ENCODE results near the gene TRERF1. TPM values are rescaled to one million over a fixed set of nuclear protein-coding genes. Genes with fewer than 3 reads are reported as not detected.
A peak's percentile ranks its signal among the peaks of the same experiment; 100 is the strongest.

TRERF1 gene
- total RNA-seq, 1 donor from 2014 or later, result 47.9 TPM

- no peak for DNase-seq (ENCODE audit: low spot score)
- Mint-ChIP-seq H3K4me3 (peak overlapping the region; percentile 71), H3K36me3 (ENCODE audit: low read depth) (peaks cover 37% of the 10 kb centered on the region)
Observed at GRCh38 chr6:42345696-42346416, 105.9 kb downstream of the TRERF1 start.

GRCh38 chr6:42344756-42345155, 107.0 kb downstream of the TRERF1 start:
- Mint-ChIP-seq H3K4me1 (ENCODE audit: low read depth) (peaks cover 81% of the 10 kb centered on the region), H3K27ac (peak overlapping the region; percentile 61), H3K27me3 (ENCODE audit: insufficient read depth) (no peaks in the 10 kb centered on the region), H3K36me3 (ENCODE audit: low read depth) (peaks cover 41% of the 10 kb centered on the region), H3K9me3 (no peaks in the 10 kb centered on the region), H3K4me3 (peak overlapping the region; percentile 43)
- no peak for DNase-seq (ENCODE audit: low spot score)
- intact Hi-C loops (cut with micrococcal nuclease), result no loop called here

More at GRCh38 chr6:42345696-42346416, 105.9 kb downstream of the TRERF1 start:
- Mint-ChIP-seq H3K27ac (peak overlapping the region; percentile 94), H3K4me1 (ENCODE audit: low read depth) (peaks cover 73% of the 10 kb centered on the region), H3K9me3 (no peaks in the 10 kb centered on the region), H3K27me3 (ENCODE audit: insufficient read depth) (no peaks in the 10 kb centered on the region)
- intact Hi-C loops (cut with micrococcal nuclease), result no loop called here

- H3K27ac Mint-ChIP-seq, result peak overlapping the region; percentile 15
Observed at GRCh38 chr6:42341771-42342553, 109.8 kb downstream of the TRERF1 start.

GRCh38 chr6:42341221-42341620, 110.5 kb downstream of the TRERF1 start:
- intact Hi-C loops (cut with micrococcal nuclease), result no loop called here
- H3K36me3 Mint-ChIP-seq (ENCODE audit: low read depth), result peaks cover 47% of the 10 kb centered on the region
- H3K27me3 Mint-ChIP-seq (ENCODE audit: insufficient read depth), result no peaks in the 10 kb centered on the region
- H3K27ac Mint-ChIP-seq, result peak overlapping the region; percentile 73
- H3K4me1 Mint-ChIP-seq (ENCODE audit: low read depth), result peaks cover 92% of the 10 kb centered on the region
- DNase-seq (ENCODE audit: low spot score), result no peak
- no peaks in the 10 kb centered on the region for H3K9me3 Mint-ChIP-seq
- H3K4me3 Mint-ChIP-seq, result no peak overlapping the region

More at GRCh38 chr6:42341771-42342553, 109.8 kb downstream of the TRERF1 start:
- no peaks in the 10 kb centered on the region for H3K27me3 Mint-ChIP-seq (ENCODE audit: insufficient read depth)
- DNase-seq (ENCODE audit: low spot score), result no peak
- peaks cover 46% of the 10 kb centered on the region for H3K36me3 Mint-ChIP-seq (ENCODE audit: low read depth)
- H3K4me1 Mint-ChIP-seq (ENCODE audit: low read depth), result peaks cover 91% of the 10 kb centered on the region
- H3K4me3 Mint-ChIP-seq, result no peak overlapping the region
- no peaks in the 10 kb centered on the region for H3K9me3 Mint-ChIP-seq
- intact Hi-C loops (cut with micrococcal nuclease), result no loop called here

- peak overlapping the region; percentile 89 for H3K27ac Mint-ChIP-seq
- intact Hi-C loops (cut with micrococcal nuclease), result loop anchor here (1.0 kb wide), 9 partner anchors 17 to 181 kb away; partner anchors contain the start of gene TRERF1
- H3K36me3 Mint-ChIP-seq (ENCODE audit: low read depth), result peaks cover 49% of the 10 kb centered on the region
- no peaks in the 10 kb centered on the region for H3K27me3 Mint-ChIP-seq (ENCODE audit: insufficient read depth)
- H3K4me3 Mint-ChIP-seq, result no peak overlapping the region
- no peak for DNase-seq (ENCODE audit: low spot score)
- H3K4me1 Mint-ChIP-seq (ENCODE audit: low read depth), result peaks cover 87% of the 10 kb centered on the region
- no peaks in the 10 kb centered on the region for H3K9me3 Mint-ChIP-seq
Observed at GRCh38 chr6:42340511-42340910, 111.2 kb downstream of the TRERF1 start.

- intact Hi-C loops (cut with micrococcal nuclease), result loop anchor here (1.0 kb wide), 9 partner anchors 17 to 181 kb away; partner anchors contain the start of gene TRERF1
- H3K36me3 Mint-ChIP-seq (ENCODE audit: low read depth), result peaks cover 50% of the 10 kb centered on the region
- H3K4me1 Mint-ChIP-seq (ENCODE audit: low read depth), result peaks cover 84% of the 10 kb centered on the region
- H3K9me3 Mint-ChIP-seq, result no peaks in the 10 kb centered on the region
- H3K4me3 Mint-ChIP-seq, result peak overlapping the region; percentile 63
- peak overlapping the region; percentile 89 for H3K27ac Mint-ChIP-seq
- DNase-seq (ENCODE audit: low spot score), result peak; percentile 48
- no peaks in the 10 kb centered on the region for H3K27me3 Mint-ChIP-seq (ENCODE audit: insufficient read depth)
Observed at GRCh38 chr6:42339991-42340401, 111.7 kb downstream of the TRERF1 start.

- peaks cover 84% of the 10 kb centered on the region for H3K4me1 Mint-ChIP-seq (ENCODE audit: low read depth)
- H3K27me3 Mint-ChIP-seq (ENCODE audit: insufficient read depth), result no peaks in the 10 kb centered on the region
- intact Hi-C loops (cut with micrococcal nuclease), result loop anchor here (1.0 kb wide), 1 partner anchor 22 kb away; no protein-coding TSS in a partner anchor
- no peaks in the 10 kb centered on the region for H3K9me3 Mint-ChIP-seq
- H3K27ac Mint-ChIP-seq, result peak overlapping the region; percentile 89
- DNase-seq (ENCODE audit: low spot score), result no peak
- peak overlapping the region; percentile 49 for H3K4me3 Mint-ChIP-seq
- H3K36me3 Mint-ChIP-seq (ENCODE audit: low read depth), result peaks cover 43% of the 10 kb centered on the region
Observed at GRCh38 chr6:42338744-42339222, 112.9 kb downstream of the TRERF1 start.

GRCh38 chr6:42337985-42338743, 113.6 kb downstream of the TRERF1 start:
- peaks cover 40% of the 10 kb centered on the region for H3K36me3 Mint-ChIP-seq (ENCODE audit: low read depth)
- H3K27me3 Mint-ChIP-seq (ENCODE audit: insufficient read depth), result no peaks in the 10 kb centered on the region
- no peak for DNase-seq (ENCODE audit: low spot score)
- intact Hi-C loops (cut with micrococcal nuclease), result loop anchor here (1.0 kb wide), 1 partner anchor 22 kb away; no protein-coding TSS in a partner anchor
- peak overlapping the region; percentile 49 for H3K4me3 Mint-ChIP-seq
- H3K4me1 Mint-ChIP-seq (ENCODE audit: low read depth), result peaks cover 80% of the 10 kb centered on the region
- H3K27ac Mint-ChIP-seq, result peak overlapping the region; percentile 89
- no peaks in the 10 kb centered on the region for H3K9me3 Mint-ChIP-seq

GRCh38 chr6:42336431-42336830, 115.3 kb downstream of the TRERF1 start:
- intact Hi-C loops (cut with micrococcal nuclease), result no loop called here
- H3K4me3 Mint-ChIP-seq, result no peak overlapping the region
- peak overlapping the region; percentile 65 for H3K27ac Mint-ChIP-seq
- H3K9me3 Mint-ChIP-seq, result no peaks in the 10 kb centered on the region
- H3K36me3 Mint-ChIP-seq (ENCODE audit: low read depth), result peaks cover 36% of the 10 kb centered on the region
- peaks cover 69% of the 10 kb centered on the region for H3K4me1 Mint-ChIP-seq (ENCODE audit: low read depth)
- no peaks in the 10 kb centered on the region for H3K27me3 Mint-ChIP-seq (ENCODE audit: insufficient read depth)
- no peak for DNase-seq (ENCODE audit: low spot score)

GRCh38 chr6:42335896-42336295, 115.8 kb downstream of the TRERF1 start:
- H3K4me1 Mint-ChIP-seq (ENCODE audit: low read depth), result peaks cover 68% of the 10 kb centered on the region
- DNase-seq (ENCODE audit: low spot score), result no peak
- H3K9me3 Mint-ChIP-seq, result no peaks in the 10 kb centered on the region
- H3K4me3 Mint-ChIP-seq, result no peak overlapping the region
- no peak overlapping the region for H3K27ac Mint-ChIP-seq
- intact Hi-C loops (cut with micrococcal nuclease), result no loop called here
- H3K27me3 Mint-ChIP-seq (ENCODE audit: insufficient read depth), result no peaks in the 10 kb centered on the region
- H3K36me3 Mint-ChIP-seq (ENCODE audit: low read depth), result peaks cover 32% of the 10 kb centered on the region

GRCh38 chr6:42334870-42335269, 116.9 kb downstream of the TRERF1 start:
- no peak overlapping the region for H3K4me3 Mint-ChIP-seq
- H3K27ac Mint-ChIP-seq, result peak overlapping the region; percentile 40
- peaks cover 26% of the 10 kb centered on the region for H3K36me3 Mint-ChIP-seq (ENCODE audit: low read depth)
- no peak for DNase-seq (ENCODE audit: low spot score)
- intact Hi-C loops (cut with micrococcal nuclease), result no loop called here
- no peaks in the 10 kb centered on the region for H3K27me3 Mint-ChIP-seq (ENCODE audit: insufficient read depth)
- peaks cover 59% of the 10 kb centered on the region for H3K4me1 Mint-ChIP-seq (ENCODE audit: low read depth)
- H3K9me3 Mint-ChIP-seq, result no peaks in the 10 kb centered on the region

GRCh38 chr6:42333612-42334011, 118.1 kb downstream of the TRERF1 start:
- Mint-ChIP-seq H3K27me3 (ENCODE audit: insufficient read depth) (no peaks in the 10 kb centered on the region), H3K4me3 (no peak overlapping the region), H3K36me3 (ENCODE audit: low read depth) (peaks cover 24% of the 10 kb centered on the region), H3K4me1 (ENCODE audit: low read depth) (peaks cover 46% of the 10 kb centered on the region), H3K27ac (peak overlapping the region; percentile 24), H3K9me3 (no peaks in the 10 kb centered on the region)
- intact Hi-C loops (cut with micrococcal nuclease), result no loop called here
- no peak for DNase-seq (ENCODE audit: low spot score)

Data from activated T-helper 1 cell treated with anti-CD3 and anti-CD28 coated beads, Interleukin-12 subunit alpha, Interleukin-12 subunit beta, Interleukin-2, Interleukin-4 antibody, amounts not matched to agents 30 ng/mL and 10 ng/mL and 1 ng/mL, durations not matched to agents 14 hours and 24 hours and 36 hours (primary cell).